Mesendoderm (in vitro differentiated cells): ENCODE results near the gene HDAC7. TPM values are rescaled to one million over a fixed set of nuclear protein-coding genes. Genes with fewer than 3 reads are reported as not detected.

Experiments
- DNase-seq: peaks from one replicate; pipeline ENCODE4 v3.0.0; 2013
- H2AK5ac ChIP-seq: 2 replicates; pipeline ENCODE4 v1.6.1; 2013; ENCODE audit warnings: low read length, inconsistent platforms
- H2BK120ac ChIP-seq: 2 replicates; pipeline ENCODE4 v1.6.1; 2013; ENCODE audit warnings: low read depth, mild to moderate bottlenecking, low read length, moderate library complexity, mixed read lengths
- H2BK15ac ChIP-seq: replicated peaks from 2 replicates; pipeline ENCODE4 v1.6.1; 2013; ENCODE audit warnings: low read depth, mild to moderate bottlenecking, moderate library complexity
- H2BK5ac ChIP-seq: 2 replicates; pipeline ENCODE4 v1.6.1; 2013; ENCODE audit warnings: low read length, inconsistent platforms
- H3K18ac ChIP-seq: 2 replicates; pipeline ENCODE4 v1.6.1; 2013; ENCODE audit warnings: mild to moderate bottlenecking, low read length, mixed read lengths
- H3K23ac ChIP-seq: one replicate; pipeline ENCODE4 v1.6.1; 2013; ENCODE audit warnings: low read length
- H3K27ac ChIP-seq: 2 replicates; pipeline ENCODE4 v1.5.1; 2013; ENCODE audit warnings: low read depth, mild to moderate bottlenecking, inconsistent platforms, low read length, moderate library complexity
- H3K27me3 ChIP-seq: 2 replicates; pipeline ENCODE4 v1.6.1; 2013; ENCODE audit warnings: low read length, control low read depth, mild to moderate bottlenecking, inconsistent platforms; ENCODE audit not compliant: insufficient read depth, poor library complexity
- H3K36me3 ChIP-seq: 2 replicates; pipeline ENCODE4 v1.6.1; 2013; ENCODE audit warnings: low read length, inconsistent platforms; ENCODE audit not compliant: control insufficient read depth, insufficient read depth
- H3K4ac ChIP-seq: one replicate; pipeline ENCODE4 v1.6.1; 2013; ENCODE audit warnings: low read depth, mild to moderate bottlenecking, low read length, moderate library complexity
- H3K4me1 ChIP-seq: 2 replicates; pipeline ENCODE4 v1.6.1; 2013; ENCODE audit warnings: low read depth, low read length, inconsistent platforms; ENCODE audit not compliant: control insufficient read depth
- H3K4me2 ChIP-seq: 2 replicates; pipeline ENCODE4 v1.6.1; 2013; ENCODE audit warnings: low read length
- H3K4me3 ChIP-seq: 2 replicates; pipeline ENCODE4 v1.5.1; 2013; ENCODE audit warnings: mild to moderate bottlenecking, low read length
- H3K56ac ChIP-seq: one replicate; pipeline ENCODE4 v1.6.1; 2013; ENCODE audit warnings: low read length
- H3K79me1 ChIP-seq: 2 replicates; pipeline ENCODE4 v1.6.1; 2013; ENCODE audit warnings: low read length, inconsistent platforms
- H3K79me2 ChIP-seq: 2 replicates; pipeline ENCODE4 v1.6.1; 2013; ENCODE audit warnings: mild to moderate bottlenecking, low read length; ENCODE audit not compliant: control insufficient read depth, insufficient read depth
- H3K9ac ChIP-seq: 2 replicates; pipeline ENCODE4 v1.6.1; 2013; ENCODE audit warnings: low read length, inconsistent platforms
- H4K5ac ChIP-seq: one replicate; pipeline ENCODE4 v1.6.1; 2013; ENCODE audit warnings: low read length
- H4K8ac ChIP-seq: one replicate; pipeline ENCODE4 v1.6.1; 2013; ENCODE audit warnings: low read depth, mild to moderate bottlenecking, control low read depth, low read length, moderate library complexity
- WGBS: extraction: QIAGEN DNeasy Blood & Tissue Kit; methylation state at CpG from one replicate; pipeline ENCODE4 v1.1.7; 2013; ENCODE audit warnings: low lambda C conversion rate, missing lambda C conversion rate; ENCODE audit not compliant: insufficient coverage; ENCODE audit errors: extremely low coverage; 5-methylcytosine and 5-hydroxymethylcytosine counted together
- polyA plus RNA-seq, 2 experiments: library from polyadenylated mRNA; stranded (reverse); fragments of 200-250 nt; gene quantifications; one replicate each; pipeline ENCODE4 v1.2.3, GENCODE V29; 2013

Gene HDAC7
- polyA plus RNA-seq (2013, experiment 1 of 2) = 50.1 TPM
- polyA plus RNA-seq (2013, experiment 2 of 2) = 51.3 TPM

DNA sequence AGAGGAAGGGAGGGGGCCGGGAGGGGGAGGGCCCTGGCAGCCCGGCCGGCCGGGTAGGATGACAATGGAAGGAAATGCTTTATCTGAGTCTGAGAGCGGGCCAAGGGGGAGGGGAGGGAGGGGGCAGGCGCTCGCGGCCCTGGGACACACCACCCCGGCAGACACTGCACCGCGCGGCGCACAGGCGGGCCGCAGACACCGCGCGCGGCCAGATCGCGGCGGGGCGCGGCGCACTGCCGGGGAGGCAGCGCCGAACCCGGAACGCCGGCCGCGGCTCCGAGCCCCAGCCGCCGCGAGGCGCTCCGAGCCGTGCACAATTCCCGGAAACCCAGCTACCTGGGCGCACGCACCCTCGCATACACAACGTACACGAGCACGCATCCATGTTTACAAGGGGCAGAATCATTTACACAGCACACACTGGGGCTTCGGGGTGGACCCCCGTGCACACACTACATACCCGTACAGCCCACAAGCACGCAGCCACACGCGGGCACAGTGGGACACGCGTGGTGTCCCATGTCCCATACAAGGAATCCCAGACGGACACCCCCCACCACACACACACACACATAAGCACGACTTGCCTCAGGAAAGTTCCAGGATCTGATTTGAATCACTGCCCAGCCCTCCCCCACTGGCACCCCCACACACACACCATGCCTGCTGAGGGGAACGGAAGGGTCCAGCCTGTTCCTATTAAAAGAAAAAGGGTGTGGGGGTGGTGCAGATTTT lies at the start of gene HDAC7:
HDAC7 (minus strand) TSS at position 8 of the 735 bp plus-strand sequence. CDS start 118 bp downstream, outside the sequence.
- Histone ChIP-seq H3K36me3 (no peaks in the 10 kb centered on the region), H3K9ac (peak within 1 kb of the TSS; percentile 95), H3K4me3 (peak within 1 kb of the TSS; percentile 74), H3K4me1 (peaks cover 35% of the 10 kb centered on the region), H3K4ac (peak within 1 kb of the TSS; percentile 98), H2BK120ac (peak within 1 kb of the TSS; percentile 94), H4K8ac (peak within 1 kb of the TSS; percentile 90), H2AK5ac (peak within 1 kb of the TSS; percentile 54), H2BK15ac (peak within 1 kb of the TSS; percentile 65), H3K4me2 (peak within 1 kb of the TSS; percentile 95), H3K27ac (peak within 1 kb of the TSS; percentile 98), H3K79me1 (peaks cover 12% of the 10 kb centered on the region), H3K27me3 (no peaks in the 10 kb centered on the region), H2BK5ac (peak within 1 kb of the TSS; percentile 100), H3K79me2 (peaks cover 45% of the 10 kb centered on the region), H3K18ac (peak within 1 kb of the TSS; percentile 100), H3K23ac (peak within 1 kb of the TSS; percentile 100), H3K56ac (peak within 1 kb of the TSS; percentile 99), H4K5ac (peak within 1 kb of the TSS; percentile 47)
- no CpG with 5 or more reads among the region's 58 CpGs for WGBS
- peak; percentile 95 for DNase-seq

GRCh38 chr12:47868552-47869031 lies 48.9 kb upstream of the HDAC7 start:
- no peaks in the 10 kb centered on the region for H3K4me1 ChIP-seq
- H3K27ac ChIP-seq = no peak overlapping the region
- H3K27me3 ChIP-seq = no peaks in the 10 kb centered on the region
- H3K9ac ChIP-seq = no peak overlapping the region
- no peak overlapping the region for H4K5ac ChIP-seq
- no peaks in the 10 kb centered on the region for H3K36me3 ChIP-seq
- no peak overlapping the region for H4K8ac ChIP-seq
- peak overlapping the region; percentile 80 for H3K23ac ChIP-seq
- no peak for DNase-seq
- H3K79me2 ChIP-seq = no peaks in the 10 kb centered on the region
- H3K18ac ChIP-seq = no peak overlapping the region
- H3K4me2 ChIP-seq = no peak overlapping the region
- no peak overlapping the region for H3K56ac ChIP-seq
- no peak overlapping the region for H2BK120ac ChIP-seq
- H2BK5ac ChIP-seq = no peak overlapping the region
- H3K79me1 ChIP-seq = no peaks in the 10 kb centered on the region
- H2AK5ac ChIP-seq = no peak overlapping the region
- no peak overlapping the region for H3K4ac ChIP-seq
- no peak overlapping the region for H3K4me3 ChIP-seq
- no CpG with 5 or more reads among the region's 8 CpGs for WGBS
- H2BK15ac ChIP-seq = no peak overlapping the region

- Histone ChIP-seq H3K27me3 (no peaks in the 10 kb centered on the region), H3K18ac (no peak overlapping the region), H2AK5ac (no peak overlapping the region), H3K4me2 (no peak overlapping the region), H3K79me1 (no peaks in the 10 kb centered on the region), H3K4me1 (no peaks in the 10 kb centered on the region), H3K4ac (no peak overlapping the region), H3K27ac (no peak overlapping the region), H3K23ac (no peak overlapping the region), H3K4me3 (no peak overlapping the region), H3K9ac (no peak overlapping the region), H2BK5ac (no peak overlapping the region), H3K79me2 (no peaks in the 10 kb centered on the region), H3K36me3 (no peaks in the 10 kb centered on the region), H3K56ac (no peak overlapping the region), H4K8ac (no peak overlapping the region), H2BK15ac (no peak overlapping the region), H4K5ac (no peak overlapping the region), H2BK120ac (no peak overlapping the region)
- no peak for DNase-seq
- WGBS = no CpG with 5 or more reads among the region's 2 CpGs
Measured at GRCh38 chr12:47868041-47868440, 48.3 kb upstream of the HDAC7 start.

DNA sequence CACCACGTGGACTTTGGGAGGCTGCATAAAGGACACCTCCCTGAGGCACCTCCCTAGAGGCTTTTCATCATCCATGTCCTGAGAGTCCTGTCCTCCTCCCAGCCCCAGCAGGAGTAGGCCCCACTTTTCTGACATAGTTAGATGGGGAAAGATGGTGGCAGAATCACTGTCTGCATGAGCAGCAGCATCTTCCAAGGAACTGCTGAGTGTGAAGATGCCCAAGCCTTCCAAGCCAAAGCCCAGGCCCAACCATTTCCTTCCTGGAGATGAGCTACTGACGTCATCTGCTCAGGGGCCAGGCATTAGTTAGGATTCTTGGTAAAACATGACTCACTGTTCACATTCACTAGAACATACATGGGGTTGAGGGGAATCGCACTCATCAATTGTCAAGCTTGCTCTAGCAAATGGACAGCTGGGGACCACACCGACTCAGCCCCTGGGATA lies 47.8 kb upstream of the HDAC7 start:
- no CpG with 5 or more reads among the region's 4 CpGs for WGBS
- Histone ChIP-seq H3K4ac (no peak overlapping the region), H2BK5ac (no peak overlapping the region), H3K23ac (peak overlapping the region; percentile 45), H2BK15ac (no peak overlapping the region), H3K4me3 (no peak overlapping the region), H3K4me2 (no peak overlapping the region), H3K79me2 (no peaks in the 10 kb centered on the region), H3K36me3 (no peaks in the 10 kb centered on the region), H3K79me1 (no peaks in the 10 kb centered on the region), H4K8ac (no peak overlapping the region), H4K5ac (no peak overlapping the region), H3K9ac (no peak overlapping the region), H3K18ac (no peak overlapping the region), H2AK5ac (no peak overlapping the region), H3K56ac (no peak overlapping the region), H3K27me3 (no peaks in the 10 kb centered on the region), H3K4me1 (no peaks in the 10 kb centered on the region), H2BK120ac (no peak overlapping the region), H3K27ac (no peak overlapping the region)
- DNase-seq = no peak

DNA sequence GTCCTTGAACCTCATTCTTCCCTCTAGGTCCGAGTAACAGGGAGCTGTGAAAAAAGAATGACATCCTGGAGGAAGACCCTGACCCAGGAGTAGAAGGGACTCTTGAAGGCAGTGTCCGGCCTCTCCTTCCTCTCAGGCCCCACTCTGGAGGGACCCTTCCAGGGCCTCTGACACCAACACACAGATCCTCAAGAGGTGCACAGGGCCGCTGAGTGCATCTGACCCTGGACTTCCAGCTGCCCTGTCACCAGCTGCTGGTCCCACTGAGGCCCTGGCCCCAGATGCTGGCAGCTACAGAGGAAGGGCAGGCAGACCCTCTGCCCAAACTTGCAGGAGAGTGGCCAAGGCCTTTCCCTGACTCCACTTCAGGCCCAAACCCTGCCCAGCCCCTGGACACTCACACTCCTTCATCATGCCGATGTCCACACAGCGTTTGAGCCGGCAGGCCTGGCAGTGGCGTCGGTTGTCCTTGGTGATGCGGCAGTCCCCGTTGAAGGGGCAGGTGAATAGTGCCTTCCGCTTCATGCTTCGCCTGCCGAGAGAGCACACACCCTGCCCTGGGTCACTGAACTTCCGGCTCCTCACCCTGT lies 45.0 kb upstream of the HDAC7 start:
- Histone ChIP-seq H2BK15ac (no peak overlapping the region), H3K4me2 (no peak overlapping the region), H3K56ac (no peak overlapping the region), H3K4ac (no peak overlapping the region), H4K5ac (no peak overlapping the region), H3K79me2 (no peaks in the 10 kb centered on the region), H3K27ac (no peak overlapping the region), H3K4me1 (no peaks in the 10 kb centered on the region), H3K36me3 (no peaks in the 10 kb centered on the region), H3K79me1 (no peaks in the 10 kb centered on the region), H4K8ac (no peak overlapping the region), H3K4me3 (no peak overlapping the region), H3K18ac (no peak overlapping the region), H3K23ac (no peak overlapping the region), H3K9ac (no peak overlapping the region), H2BK120ac (no peak overlapping the region), H2AK5ac (no peak overlapping the region), H3K27me3 (no peaks in the 10 kb centered on the region), H2BK5ac (no peak overlapping the region)
- no CpG with 5 or more reads among the region's 14 CpGs for WGBS
- no peak for DNase-seq
